GM21576 (cell line): ENCODE measurements around the gene NCAN.
"Not testable (repeated sequence)": the region's sequence is repeated elsewhere in the genome, so short reads cannot be mapped to it uniquely, and the experiment has no call there.

ENCODE experiments used
- ATAC-seq: cut with Tn5 transposase; IDR thresholded peaks from one replicate; pipeline ENCODE4 v1.9.1; 2021; ENCODE audit warnings: mild to moderate bottlenecking, moderate library complexity; ENCODE audit not compliant: unreplicated experiment

NCAN gene

DNA sequence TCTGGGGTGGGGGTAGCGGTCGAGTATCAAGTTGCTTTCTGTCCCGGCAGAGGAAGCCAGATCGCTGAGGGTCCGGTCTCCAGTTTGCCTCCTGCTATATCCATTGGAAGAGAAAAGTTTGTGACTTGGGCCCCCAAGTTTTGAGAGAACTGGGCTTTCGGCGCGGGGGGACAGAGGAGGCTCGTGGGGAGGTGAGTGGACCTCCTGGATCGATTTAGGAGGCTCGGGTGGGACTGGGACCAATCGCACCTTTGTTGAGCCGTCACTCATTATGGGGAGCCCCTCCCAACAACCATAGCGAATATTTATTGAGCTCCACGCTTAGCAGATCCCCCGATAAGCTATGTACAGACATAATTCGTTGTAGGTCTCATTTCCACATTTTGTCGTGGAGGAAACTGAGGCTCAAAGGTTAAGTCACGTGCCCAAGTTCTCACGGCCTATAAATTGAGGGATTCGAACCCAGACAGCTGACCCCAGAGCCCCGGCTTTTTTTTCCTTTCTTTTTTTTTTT lies 18.8 kb upstream of the NCAN start:
- ATAC-seq = no peak

DNA sequence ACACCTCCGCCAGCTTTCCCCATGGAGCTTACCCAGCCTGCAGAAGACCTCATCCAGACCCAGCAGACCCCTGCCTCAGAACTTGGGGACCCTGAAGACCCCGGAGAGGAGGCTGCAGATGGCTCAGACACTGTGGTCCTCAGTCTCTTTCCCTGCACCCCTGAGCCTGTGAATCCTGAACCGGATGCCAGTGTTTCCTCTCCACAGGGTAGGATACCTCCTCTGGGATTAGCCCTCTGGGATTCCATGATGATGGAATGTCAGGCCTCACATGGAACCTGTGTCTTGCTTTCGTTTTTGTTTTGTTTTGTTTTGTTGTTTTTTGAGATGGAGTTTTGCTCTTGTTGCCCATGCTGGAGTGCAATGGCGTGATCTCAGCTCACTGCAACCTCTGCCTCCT lies 17.8 kb upstream of the NCAN start:
- ATAC-seq = no peak

DNA sequence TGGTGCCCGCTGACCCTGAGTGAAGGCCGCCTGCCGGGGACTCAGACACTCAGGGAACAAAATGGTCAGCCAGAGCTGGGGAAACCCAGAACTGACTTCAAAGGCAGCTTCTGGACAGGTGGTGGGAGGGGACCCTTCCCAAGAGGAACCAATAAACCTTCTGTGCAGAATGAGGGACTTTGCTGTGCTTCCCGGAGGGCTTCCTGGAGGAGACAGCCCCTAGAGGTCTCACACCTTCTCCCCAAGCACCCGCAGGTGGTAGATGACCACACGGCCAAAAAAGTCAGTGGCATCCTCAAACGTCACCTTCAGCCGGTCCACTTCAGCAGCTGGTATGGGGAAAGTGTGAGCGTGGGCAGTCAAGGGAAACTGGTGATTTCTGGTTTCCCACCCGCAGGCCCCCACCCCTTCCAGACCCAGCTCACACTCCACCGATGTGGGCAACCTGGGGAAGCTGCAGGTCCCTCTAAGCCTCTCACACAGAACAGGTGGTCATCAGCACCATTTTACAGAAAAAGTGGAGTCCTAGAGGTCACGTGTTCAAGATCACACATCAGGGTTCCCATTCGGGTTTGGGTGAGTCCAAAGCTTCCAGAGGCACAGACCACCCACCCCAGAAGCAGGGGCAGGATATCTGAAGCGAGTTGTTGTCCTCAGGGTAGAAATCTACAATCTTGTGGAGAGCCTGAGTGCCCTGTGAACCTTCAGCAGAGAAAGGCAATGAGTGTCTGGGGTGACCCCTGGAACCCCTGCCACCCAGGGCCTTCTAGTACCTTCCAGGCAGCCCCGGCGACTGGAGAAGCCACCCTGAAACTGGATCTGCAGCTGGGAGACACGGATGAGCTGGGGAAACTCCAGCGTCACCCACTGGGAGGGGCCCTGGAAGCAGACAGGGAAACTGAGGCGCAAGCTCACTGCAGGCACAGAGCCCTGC lies 9.8 kb upstream of the NCAN start:
- no peak for ATAC-seq

DNA sequence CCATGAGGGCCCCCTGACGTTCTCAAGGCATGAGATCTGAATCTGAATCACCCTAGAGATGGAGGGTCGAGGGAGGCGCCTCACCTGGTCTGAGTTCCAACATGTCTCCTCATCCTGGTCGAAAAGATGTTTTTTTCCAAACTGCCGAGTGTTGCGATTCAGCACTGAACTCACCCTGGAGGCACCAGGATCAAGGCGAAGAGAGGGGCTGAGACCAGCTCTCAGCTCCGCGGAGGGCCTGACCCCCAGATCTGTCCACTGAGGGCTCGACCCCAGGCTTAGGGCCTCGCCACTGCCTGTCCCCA lies 9.1 kb upstream of the NCAN start:
- no peak for ATAC-seq

DNA sequence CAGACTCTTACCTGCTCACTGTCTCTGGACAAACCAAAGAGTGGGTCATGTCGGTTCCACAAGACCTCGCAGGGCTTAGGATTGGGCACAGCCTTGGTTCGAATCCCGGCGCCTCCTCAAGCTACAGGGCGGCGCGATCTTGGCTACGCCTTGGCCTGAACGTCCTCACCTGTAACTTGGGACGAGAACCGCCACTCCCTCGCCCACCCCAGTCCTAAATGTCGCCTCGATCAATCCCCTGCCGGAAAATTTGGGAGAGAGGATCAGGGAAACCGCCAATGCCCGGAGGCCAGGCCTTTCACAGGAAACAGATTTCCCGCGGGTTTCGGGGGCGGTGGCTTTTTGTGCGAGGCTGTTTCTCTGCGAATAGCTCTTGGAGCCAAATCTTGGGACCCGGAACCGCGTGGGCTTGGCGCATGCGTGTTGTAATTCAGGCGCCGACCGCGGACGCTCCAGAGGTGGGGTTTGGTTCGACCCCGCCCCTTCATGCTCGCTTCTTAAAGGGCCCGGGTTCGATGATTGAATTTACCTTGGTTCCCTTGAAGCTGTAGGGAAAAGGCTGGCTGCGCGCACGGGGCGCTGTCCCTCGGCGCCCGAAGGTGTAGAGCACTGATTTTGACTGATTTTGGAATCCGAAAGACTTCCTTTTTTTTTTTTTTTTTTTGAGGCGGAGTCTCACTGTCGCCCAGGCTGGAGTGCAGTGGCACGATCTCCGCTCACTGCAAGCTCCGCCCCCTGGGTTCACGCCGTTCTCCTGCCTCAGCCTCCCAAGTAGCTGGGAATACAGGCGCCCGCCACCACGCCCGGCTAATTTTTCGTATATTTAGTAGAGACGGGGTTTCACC lies 8.5 kb upstream of the NCAN start, which contains the start of gene NR2C2AP:
TSS of gene NR2C2AP (minus strand) at position 403 of the 845 bp plus-strand sequence. CDS start at position 49, 354 bp downstream.
- ATAC-seq = peak; percentile 77

DNA sequence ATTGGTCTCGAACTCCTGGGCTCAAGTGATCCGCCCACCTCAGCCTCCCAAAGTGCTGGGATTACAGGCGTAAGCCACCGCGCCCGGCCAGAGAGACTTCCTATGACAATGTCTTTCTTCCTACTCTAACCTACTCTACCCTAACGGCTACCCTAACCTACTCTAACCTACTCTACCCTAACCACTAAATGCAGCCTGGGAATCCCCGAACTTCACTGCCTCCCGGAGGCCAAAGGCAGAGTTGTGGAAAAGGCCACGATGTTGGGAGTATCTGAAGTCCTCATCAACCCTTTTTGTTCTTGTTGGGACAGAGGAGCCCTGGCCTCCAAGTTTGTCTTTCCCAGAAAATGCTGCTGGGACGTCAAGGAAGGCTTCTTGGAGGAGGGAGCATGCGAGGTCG lies 7.6 kb upstream of the NCAN start:
- no peak for ATAC-seq

DNA sequence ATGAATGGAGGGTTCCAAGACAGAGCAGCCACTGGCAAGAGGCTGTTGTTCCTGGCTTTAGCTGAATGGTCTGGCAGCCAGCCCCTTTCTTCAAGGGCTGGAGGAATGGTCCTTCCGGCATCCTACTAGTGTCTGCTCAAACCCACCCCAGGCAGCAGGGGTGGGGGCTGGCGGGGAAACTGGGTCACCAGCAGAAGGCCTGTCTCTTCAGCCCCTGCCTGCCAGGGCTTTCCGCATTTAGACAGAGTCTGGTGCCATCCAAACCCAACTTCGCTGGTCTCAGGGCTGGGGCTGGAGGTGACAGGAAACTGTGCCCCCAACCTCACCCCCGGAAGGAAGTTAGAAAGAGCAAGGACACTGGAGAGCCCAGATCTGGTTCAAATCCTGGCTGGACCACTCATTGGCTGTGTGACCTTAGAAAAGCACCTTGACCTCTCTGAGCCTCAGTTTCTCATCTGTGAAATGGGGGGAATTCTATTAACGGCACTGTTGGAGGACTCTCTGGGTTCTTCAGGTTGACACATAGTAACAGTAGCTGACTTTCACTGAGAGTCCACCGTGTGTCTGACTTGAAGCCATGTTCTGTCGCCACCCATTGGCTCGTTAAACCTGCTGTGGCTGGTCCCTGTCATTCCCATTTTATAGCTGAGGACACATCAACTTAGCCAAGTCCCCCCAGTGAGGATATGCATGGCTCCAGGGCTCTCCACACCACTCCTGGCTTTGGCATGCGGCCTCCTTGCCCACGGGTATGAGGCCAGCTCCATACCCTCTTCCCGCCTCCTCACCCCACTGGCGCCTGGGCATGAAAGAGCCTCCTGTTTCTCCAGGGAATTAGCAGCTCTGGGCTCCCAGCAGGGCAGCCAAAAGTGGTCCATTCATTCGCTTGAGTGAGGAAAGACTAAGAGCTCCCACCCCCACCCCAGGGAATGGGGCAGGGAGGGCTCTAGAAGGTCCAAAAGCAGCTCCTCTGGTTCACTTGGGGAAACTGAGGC lies 6.0 kb upstream of the NCAN start:
- ATAC-seq = no peak

DNA sequence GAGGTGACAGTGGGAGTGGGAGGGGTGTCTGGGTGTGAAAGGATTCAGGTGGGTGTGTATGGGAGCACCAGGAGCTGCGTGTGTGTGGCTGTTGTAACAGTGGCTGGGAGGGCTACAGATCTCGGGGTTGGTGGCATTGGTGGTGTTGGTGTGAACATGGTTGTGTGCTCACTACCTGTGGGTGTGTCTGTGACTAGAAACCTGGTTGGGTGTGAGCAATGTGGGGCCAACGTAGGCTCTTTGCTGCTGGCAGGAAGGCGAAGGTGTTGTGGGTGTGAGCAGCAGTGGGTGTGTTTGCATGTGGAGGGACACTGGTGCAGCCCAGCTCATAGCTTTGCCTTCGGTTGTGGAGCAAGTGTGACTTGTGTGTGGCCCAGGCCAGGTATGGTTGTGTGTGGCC lies 4.8 kb upstream of the NCAN start:
- ATAC-seq = no peak

DNA sequence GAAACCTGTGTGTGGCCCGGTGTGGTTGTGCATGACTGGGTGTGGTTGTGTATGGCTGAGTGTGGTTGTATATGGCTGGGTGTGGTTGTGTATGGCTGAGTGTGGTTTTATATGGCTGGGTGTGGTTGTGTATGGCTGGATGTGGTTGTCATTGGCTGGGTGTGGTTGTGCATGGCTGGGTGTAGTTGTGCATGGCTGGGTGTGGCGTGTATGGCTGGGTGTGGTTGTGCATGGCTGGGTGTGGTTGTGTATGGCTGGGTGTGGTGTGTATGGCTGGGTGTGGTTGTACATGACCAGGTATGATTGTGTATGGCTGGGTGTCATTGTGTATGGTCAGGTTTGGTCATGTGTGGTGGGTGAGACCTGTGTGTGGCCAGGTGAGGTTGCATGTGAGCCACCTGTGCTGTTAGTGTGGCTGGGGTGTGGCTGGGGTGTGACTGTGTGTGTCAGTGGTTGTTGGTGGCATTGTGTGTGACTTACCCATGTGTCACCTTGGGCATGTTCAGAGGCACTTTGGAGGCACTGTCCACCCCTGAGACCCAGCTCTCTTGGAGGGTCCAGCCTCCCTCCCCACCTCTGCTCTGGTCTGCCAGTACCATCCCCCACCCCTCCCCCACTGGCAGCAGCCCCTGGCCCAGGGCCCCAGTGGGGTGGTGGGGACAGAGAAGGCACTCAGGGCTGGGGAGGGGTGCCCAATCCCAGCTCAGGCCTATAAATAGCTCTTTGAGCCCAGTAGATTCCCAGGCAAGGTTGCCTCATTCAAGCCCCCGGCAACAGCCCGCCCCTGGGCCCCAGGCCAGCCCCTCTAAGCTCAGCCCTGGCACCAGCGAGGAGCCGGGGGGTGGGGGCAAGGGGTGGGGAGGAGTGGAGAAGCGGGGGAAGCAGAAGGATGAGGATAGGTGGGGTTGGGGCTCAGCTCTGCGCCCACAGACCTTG lies 3.9 kb upstream of the NCAN start:
- no peak for ATAC-seq

DNA sequence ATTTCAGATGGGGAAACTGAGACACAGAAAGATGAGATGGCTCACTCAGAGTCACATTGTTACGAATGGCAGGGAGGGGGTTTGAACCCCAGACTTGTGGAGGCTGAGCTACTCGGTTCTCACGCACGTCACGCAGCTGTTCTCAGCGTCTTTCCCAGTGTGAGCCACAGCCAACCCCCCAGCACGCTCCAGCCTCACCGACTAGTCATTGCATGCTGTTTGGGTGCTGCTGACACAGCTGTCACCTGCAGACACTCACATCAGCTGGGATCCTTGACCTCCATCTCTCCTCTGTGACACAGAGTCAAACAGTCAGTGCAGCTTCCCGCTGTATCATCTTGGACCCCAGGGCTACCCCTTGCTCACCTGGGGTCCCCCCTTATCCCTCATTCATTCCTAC lies 2.4 kb upstream of the NCAN start:
- ATAC-seq = no peak

DNA sequence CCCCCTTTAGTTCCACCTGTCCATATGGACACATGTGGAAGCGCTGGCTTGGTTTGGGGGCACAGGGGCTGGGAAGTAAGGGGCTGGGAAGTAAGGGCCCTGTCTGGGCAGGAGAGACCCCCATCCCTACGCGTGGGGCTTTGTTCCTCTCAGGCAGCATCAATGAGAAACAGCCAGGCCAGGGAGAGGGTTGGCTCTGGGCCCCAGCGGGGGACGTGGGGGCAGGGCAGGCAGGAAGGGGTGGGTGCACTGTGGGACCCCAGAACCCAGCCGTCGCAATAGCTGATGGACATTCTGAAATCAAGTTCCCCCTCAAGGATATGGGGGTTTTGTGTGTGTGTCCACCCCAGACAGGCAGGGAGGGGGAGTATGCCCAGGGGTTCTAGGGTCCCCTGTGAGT lies 1.2 kb downstream of the NCAN start:
- no peak for ATAC-seq

DNA sequence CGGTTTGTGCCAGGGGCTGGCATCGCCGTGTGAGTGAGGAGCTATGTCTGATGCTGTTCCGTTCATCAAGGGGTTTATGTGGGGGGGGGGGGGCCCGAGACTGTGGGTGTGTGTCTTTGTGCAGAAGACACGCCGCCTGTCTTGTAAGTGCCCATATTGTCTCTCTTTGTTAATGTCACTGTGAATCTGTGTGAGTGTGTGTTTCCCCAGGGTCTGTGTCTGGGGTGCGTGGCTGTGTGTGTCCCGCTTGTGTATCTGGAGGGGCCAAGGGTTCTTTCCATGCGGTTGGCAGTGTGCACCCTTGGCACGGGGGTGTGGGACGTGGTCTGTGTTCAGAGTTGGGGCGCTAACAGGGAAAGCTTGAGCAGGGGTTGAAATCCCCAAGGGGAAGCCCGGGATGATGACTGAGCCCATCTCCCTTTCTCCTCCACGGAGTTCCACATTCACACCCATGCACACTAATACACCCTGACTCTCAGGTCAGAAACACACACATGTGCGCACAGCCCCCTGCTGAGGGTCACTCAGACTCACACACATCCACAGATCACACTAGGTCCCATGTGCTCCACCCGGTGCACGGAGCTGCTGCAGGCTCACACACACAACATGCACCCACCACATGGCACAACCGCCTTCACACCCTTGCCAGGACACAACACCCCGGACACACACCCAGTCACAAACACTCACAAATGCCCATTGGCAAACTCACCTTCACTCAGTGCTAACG lies 1.8 kb downstream of the NCAN start:
- ATAC-seq = no peak

DNA sequence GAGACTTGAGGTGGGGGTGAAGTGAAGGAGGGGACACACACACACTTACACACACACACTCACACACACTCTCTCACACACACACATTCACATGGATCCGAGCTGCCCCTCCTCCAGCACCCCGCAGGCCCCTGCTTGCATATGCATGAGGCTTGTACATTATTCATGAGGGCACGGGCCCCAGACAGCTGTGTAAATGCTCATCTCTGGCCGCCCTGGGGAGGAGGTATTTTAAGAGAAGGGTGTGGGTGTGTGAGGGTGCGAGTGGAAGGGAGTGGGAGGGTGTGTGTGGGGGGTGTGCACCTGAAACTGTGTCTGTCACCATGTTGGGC lies 2.4 kb downstream of the NCAN start:
- ATAC-seq = no peak

DNA sequence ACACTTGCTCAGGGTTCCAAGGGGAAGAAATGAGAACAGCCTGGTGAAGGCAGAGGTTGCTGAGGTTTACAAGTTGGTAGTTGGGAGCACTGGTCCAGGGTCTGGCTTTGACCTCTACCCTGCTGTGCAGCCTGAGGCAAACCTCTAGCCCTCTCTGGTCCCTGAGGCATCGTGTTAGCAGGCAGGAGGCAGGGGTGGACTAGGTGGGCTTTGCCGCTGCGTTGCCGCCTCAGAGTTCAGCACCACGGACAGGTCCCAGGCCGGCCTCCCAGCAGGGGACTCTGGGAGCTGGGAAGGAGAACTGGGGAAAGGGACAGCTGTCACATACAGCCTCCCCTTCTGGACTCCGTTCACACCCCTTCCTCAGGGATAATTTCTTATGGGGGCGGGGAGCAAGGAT lies 3.1 kb downstream of the NCAN start:
- ATAC-seq = no peak

DNA sequence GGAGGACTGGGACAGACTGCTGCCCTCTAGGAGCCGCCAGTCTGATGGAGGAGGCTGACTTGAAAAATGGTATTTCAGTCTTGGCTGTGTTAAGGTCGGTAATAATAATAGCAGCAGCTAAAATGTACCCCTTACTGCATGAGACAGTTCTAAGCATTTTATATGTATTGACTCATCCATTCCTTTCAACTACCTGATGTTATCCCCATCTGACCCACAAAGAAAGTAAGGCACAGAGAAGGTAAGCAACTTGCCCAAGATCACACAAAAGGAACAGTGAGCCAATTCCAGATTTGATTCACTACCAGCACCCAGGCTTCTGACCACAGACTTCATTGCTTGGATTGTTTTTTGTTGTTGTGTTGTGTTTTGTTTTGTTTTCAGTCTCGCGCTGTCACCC lies 4.0 kb downstream of the NCAN start:
- ATAC-seq = no peak

DNA sequence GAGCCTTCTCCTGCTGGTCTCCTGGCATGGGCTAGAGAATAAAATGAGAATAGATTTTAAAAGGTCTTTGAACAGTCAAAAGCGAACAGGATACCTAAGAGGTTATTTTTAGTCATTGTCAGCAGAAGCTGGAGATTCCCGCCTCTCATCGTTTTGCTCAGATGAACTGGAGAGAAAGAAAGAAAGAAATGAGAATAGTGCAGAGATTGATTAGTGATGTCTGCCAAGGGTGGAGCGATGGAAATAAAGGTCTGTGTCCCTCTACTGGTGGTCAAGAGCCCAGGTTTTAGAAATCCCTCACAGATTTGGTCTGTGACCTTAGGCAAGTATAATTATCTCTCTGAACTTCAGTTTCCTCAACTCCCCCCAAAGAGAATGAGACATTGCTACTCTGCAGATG lies 5.3 kb downstream of the NCAN start:
- ATAC-seq = no peak

DNA sequence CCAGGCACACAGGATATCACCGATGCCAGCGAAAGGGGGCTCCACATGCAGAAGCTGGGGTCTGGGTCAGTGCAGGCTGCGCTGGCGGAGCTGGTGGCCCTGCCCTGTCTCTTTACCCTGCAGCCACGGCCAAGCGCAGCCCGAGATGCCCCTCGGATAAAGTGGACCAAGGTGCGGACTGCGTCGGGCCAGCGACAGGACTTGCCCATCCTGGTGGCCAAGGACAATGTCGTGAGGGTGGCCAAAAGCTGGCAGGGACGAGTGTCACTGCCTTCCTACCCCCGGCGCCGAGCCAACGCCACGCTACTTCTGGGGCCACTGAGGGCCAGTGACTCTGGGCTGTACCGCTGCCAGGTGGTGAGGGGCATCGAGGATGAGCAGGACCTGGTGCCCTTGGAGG lies 7.2 kb downstream of the NCAN start:
- ATAC-seq = no peak

DNA sequence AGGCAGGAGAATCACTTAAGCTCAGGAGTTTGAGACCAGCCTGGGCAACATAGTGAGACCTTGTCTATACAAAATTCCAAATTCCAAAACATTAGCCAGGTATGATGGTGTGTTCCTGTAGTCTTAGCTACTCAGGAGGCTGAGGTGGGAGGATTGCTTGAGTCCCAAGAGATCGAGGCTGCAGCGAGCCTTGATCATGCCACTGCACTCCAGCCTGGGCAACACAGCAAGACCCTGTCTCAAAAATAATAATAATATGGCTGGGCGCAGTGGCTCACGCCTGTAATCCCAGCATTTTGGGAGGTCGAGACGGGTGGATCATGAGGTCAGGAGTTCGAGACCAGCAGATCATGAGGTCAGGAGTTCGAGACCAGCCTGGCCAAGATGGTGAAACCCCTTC lies 9.2 kb downstream of the NCAN start:
- not testable (repeated sequence) for ATAC-seq

DNA sequence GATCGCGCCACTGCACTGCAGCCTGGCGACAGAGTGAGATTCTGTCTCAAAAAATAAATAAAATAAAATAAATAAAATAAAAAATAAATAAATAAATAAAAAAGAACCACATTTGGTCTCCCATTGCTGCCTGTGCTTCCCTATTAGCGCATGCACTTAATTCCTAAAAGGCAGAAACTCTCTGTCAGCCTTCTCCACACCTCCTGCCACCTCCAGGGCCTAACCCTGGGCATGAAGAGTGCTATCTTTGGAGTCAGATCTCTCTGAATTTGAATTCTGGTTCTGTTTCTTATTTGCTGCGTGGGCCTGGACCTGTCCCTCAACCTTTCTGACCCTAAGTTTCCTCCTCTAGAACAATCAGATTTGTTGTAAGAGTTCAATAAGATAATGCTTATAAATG lies 11.3 kb downstream of the NCAN start:
- ATAC-seq = no peak
